HFF-Myc (cell line): Measurements from ENCODE around the gene CDK5RAP3.

Source experiments
- DNase-seq: peaks from one replicate; pipeline ENCODE4 v3.0.0-alpha.2; 2011; ENCODE audit warnings: low read depth; ENCODE audit errors: extremely low read depth
- H3K4me3 ChIP-seq: replicated peaks from 2 replicates; pipeline ENCODE4 v1.5.1; 2011; ENCODE audit warnings: low read depth, mild to moderate bottlenecking, control low read depth, low read length
- CTCF ChIP-seq: IDR thresholded peaks from 2 replicates; pipeline ENCODE4 v1.5.1; 2012; ENCODE audit warnings: mild to moderate bottlenecking, low read depth, low read length, control low read depth; ENCODE audit errors: missing control alignments

CDK5RAP3 gene

GRCh38 chr17:48023400-48024148 lies 52.7 kb downstream of the CDK5RAP3 start:
- no peak for DNase-seq
- no peak for TF ChIP-seq CTCF
- H3K4me3 ChIP-seq = peak overlapping the region; percentile 34

- DNase-seq = no peak
- H3K4me3 ChIP-seq = peak overlapping the region; percentile 34
- no peak for TF ChIP-seq CTCF
Observed at GRCh38 chr17:48024149-48025039, 53.5 kb downstream of the CDK5RAP3 start.

GRCh38 chr17:48025040-48025903 lies 54.4 kb downstream of the CDK5RAP3 start:
- DNase-seq = peak; percentile 89
- H3K4me3 ChIP-seq = peak overlapping the region; percentile 51

GRCh38 chr17:48025904-48026501 lies 55.1 kb downstream of the CDK5RAP3 start:
- H3K4me3 ChIP-seq = peak overlapping the region; percentile 51
- no peak for TF ChIP-seq CTCF
- DNase-seq = no peak

More at GRCh38 chr17:48025040-48025903, 54.4 kb downstream of the CDK5RAP3 start:
- TF ChIP-seq CTCF = peak; percentile 69

- TF ChIP-seq CTCF = peak; percentile 95
- DNase-seq = peak; percentile 84
- H3K4me3 ChIP-seq = no peak overlapping the region
Observed at GRCh38 chr17:48026502-48027321, 55.8 kb downstream of the CDK5RAP3 start.
